ENCODE measurements around the gene ARL6IP5. TPM values are rescaled to one million over a fixed set of nuclear protein-coding genes. Genes with fewer than 3 reads are reported as not detected.

Gene ARL6IP5
- total and polyA plus RNA-seq, 7 donors = 36.6 to 181 (median 110) TPM

DNA sequence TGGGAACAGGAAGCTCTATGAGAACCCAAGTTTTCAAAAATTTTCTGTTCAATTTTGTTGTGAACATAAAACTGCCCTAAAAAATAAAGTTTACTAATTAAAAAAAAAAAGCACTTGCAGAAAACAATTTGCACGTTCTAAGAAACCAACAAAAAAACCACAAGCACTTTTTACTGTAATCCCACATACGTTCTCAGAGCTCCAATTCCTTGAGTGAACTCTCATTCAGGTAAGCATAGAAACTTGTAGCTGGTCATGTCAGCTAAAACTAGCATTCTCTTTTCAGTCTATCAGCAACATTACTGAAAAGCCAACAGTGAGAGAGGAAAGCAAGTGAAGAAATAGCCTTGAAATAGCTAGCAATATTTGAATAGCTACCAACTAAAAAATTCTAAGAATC, 21.1 kb upstream of the ARL6IP5 start:
- DNase-seq = no peak
- intact Hi-C loops (cut with DNase I) = no loop called here
- 63 to 75% methylated on average over 2 of the region's 2 CpGs for WGBS, 2 donors
- no peak for TF ChIP-seq POLR2A (IDR thresholded peaks at IDR 0.05)
- TF ChIP-seq, protein P1, sequence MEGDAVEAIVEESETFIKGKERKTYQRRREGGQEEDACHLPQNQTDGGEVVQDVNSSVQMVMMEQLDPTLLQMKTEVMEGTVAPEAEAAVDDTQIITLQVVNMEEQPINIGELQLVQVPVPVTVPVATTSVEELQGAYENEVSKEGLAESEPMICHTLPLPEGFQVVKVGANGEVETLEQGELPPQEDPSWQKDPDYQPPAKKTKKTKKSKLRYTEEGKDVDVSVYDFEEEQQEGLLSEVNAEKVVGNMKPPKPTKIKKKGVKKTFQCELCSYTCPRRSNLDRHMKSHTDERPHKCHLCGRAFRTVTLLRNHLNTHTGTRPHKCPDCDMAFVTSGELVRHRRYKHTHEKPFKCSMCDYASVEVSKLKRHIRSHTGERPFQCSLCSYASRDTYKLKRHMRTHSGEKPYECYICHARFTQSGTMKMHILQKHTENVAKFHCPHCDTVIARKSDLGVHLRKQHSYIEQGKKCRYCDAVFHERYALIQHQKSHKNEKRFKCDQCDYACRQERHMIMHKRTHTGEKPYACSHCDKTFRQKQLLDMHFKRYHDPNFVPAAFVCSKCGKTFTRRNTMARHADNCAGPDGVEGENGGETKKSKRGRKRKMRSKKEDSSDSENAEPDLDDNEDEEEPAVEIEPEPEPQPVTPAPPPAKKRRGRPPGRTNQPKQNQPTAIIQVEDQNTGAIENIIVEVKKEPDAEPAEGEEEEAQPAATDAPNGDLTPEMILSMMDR (IDR thresholded peaks at IDR 0.05) = no peak
- no peak for TF ChIP-seq POLR2AphosphoS5 (IDR thresholded peaks at IDR 0.05)
- TF ChIP-seq EP300 (IDR thresholded peaks at IDR 0.05) = no peak
- Histone ChIP-seq H3K36me3 (peaks cover 0 to 64% (median 16%) of the 10 kb centered on the region in 4 donors), H3K27ac (no peak overlapping the region), H3K9me3 (no peaks in the 10 kb centered on the region), H3K4me3 (no peak overlapping the region), H3K4me1 (no peaks in the 10 kb centered on the region), H3K27me3 (no peaks in the 10 kb centered on the region)

GRCh38 chr3:69065318-69065964, 19.3 kb upstream of the ARL6IP5 start:
- H3K9me3 ChIP-seq = no peaks in the 10 kb centered on the region
- DNase-seq = no peak
- H3K4me1 ChIP-seq = no peaks in the 10 kb centered on the region
- intact Hi-C loops (cut with DNase I) = no loop called here
- 81 to 86% methylated on average over 6 of the region's 6 CpGs for whole genome bisulfite sequencing, 2 donors
- no peak overlapping the region for H3K4me3 ChIP-seq
- peaks cover 0 to 58% (median 14%) of the 10 kb centered on the region in 4 donors for H3K36me3 ChIP-seq
- H3K27ac ChIP-seq = no peak overlapping the region
- H3K27me3 ChIP-seq = no peaks in the 10 kb centered on the region
- TF ChIP-seq POLR2AphosphoS5 (IDR thresholded peaks at IDR 0.05) (no peak), EP300 (IDR thresholded peaks at IDR 0.05) (no peak), POLR2A (IDR thresholded peaks at IDR 0.05) (no peak)
- TF ChIP-seq, protein P1 (IDR thresholded peaks at IDR 0.05) = no peak

DNA sequence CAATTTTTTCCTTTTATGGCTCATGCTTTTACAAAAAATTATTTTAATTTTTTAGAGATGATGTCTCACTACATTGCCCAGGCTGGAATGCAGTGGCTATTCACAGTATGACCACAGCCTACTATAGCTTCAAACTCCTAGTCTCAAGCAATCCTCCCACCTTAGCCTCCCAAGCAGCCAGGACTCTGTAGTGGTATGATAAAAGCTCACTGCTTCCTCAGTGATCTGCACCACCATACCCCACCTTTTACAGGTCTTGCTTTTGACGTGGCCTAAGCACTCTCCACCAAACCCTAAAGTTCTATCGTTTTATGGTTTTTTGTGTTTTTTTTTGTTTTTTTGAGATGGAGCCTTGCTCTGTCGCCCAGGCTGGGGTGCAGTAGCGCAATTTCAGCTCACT, 18.6 kb upstream of the ARL6IP5 start:
- intact Hi-C loops (cut with DNase I) = no loop called here
- Histone ChIP-seq H3K4me1 (no peaks in the 10 kb centered on the region), H3K9me3 (no peaks in the 10 kb centered on the region), H3K4me3 (no peak overlapping the region), H3K36me3 (peaks cover 0 to 58% (median 8%) of the 10 kb centered on the region in 4 donors), H3K27ac (no peak overlapping the region), H3K27me3 (no peaks in the 10 kb centered on the region)
- TF ChIP-seq POLR2A (IDR thresholded peaks at IDR 0.05) = no peak
- TF ChIP-seq, protein P1 (IDR thresholded peaks at IDR 0.05) = no peak
- no peak for TF ChIP-seq EP300 (IDR thresholded peaks at IDR 0.05)
- TF ChIP-seq POLR2AphosphoS5 (IDR thresholded peaks at IDR 0.05) = no peak
- WGBS, 2 donors = 71 to 84% methylated on average over 4 of the region's 4 CpGs
- DNase-seq = no peak

DNA sequence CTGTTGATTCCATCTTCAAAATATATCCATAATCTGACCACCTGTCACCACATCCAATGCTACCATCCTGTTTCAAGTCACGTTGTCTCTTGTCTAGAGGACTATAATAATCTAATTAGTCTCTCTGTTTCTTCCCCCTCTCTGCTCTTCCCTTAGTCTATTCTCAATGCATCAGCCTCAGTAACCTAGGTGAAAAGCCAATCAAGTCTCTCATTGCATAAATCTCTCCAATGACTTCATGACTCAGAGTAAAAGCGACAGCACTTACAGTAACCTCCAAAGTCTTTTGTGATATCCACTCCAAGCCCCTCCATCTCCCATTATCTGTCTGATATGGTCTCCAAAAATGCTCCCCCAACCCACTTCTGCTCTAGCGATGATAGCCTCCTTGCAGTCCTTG, 11.8 kb upstream of the ARL6IP5 start:
- no peak overlapping the region for H3K27ac ChIP-seq
- TF ChIP-seq POLR2A (IDR thresholded peaks at IDR 0.05) = no peak
- TF ChIP-seq POLR2AphosphoS5 (IDR thresholded peaks at IDR 0.05) = no peak
- TF ChIP-seq, protein P1 (IDR thresholded peaks at IDR 0.05) = no peak
- TF ChIP-seq EP300 (IDR thresholded peaks at IDR 0.05) = no peak
- H3K27me3 ChIP-seq = no peaks in the 10 kb centered on the region
- H3K4me3 ChIP-seq = no peak overlapping the region
- no peaks in the 10 kb centered on the region for H3K9me3 ChIP-seq
- no peak for DNase-seq
- 94% methylated on average over 3 of the region's 3 CpGs for WGBS, 2 donors
- intact Hi-C loops (cut with DNase I) = no loop called here
- H3K36me3 ChIP-seq = peaks cover 0 to 47% (median 0%) of the 10 kb centered on the region in 4 donors
- peaks cover 0 to 11% (median 5%) of the 10 kb centered on the region in 4 donors for H3K4me1 ChIP-seq
